NCI-H524 treated with DMSO at 0.1 percent for 48 hours (cell line): ENCODE results near the gene C15orf62.

Source experiments
- DNase-seq: peaks from one replicate; lab custom pipeline; 2025; lab: John Stamatoyannopoulos, UW

The C15orf62 gene

DNA sequence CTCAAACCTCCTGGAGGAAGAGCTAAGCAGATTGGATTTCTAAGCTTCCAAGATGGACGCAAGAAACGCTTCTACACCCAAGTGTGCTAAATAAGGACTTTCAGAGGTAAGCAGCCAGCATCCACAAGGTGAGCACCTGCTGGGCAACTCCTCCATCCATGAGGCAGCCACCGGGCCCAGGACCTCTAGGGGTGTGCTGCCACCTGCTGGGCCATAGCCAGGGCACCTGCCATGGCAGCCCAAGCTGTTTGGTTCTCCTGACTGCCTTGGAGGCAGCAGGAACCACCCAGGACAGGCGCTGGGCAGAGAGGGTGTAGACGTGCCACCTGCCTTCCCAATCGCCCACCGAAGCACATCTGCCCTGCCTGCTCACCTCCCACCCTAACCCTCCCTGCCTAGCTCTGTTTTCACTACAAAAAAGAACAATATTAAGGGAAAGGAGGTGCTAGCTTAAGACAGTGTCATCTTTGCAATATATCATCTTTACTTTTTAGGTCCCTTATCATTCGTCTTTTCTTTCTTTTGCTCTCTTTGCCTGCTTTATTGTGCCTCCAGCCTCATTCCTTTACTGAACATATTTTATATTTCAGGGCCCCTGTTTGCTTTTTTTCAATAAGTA is 12.9 kb downstream of the C15orf62 start:
- DNase-seq = peak; percentile 26

DNA sequence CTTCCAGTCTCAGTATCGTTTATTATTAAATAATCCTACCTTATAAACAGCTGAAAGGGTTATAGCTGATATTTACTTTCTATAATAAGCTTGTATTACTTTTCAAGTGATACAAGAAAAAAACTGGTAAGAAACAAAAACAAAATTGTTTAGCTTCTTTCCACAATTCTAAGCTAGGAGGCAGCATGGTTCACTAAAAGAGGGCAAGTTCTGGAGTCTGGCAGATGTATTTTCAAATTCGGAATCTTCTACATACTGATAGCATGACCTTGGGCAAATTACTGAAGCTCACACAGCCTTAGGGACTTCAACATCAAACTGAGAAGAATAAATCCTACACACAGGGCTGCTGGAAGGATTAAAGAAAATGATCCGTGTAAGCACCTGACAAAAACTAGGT is 15.4 kb downstream of the C15orf62 start:
- DNase-seq = no peak

DNA sequence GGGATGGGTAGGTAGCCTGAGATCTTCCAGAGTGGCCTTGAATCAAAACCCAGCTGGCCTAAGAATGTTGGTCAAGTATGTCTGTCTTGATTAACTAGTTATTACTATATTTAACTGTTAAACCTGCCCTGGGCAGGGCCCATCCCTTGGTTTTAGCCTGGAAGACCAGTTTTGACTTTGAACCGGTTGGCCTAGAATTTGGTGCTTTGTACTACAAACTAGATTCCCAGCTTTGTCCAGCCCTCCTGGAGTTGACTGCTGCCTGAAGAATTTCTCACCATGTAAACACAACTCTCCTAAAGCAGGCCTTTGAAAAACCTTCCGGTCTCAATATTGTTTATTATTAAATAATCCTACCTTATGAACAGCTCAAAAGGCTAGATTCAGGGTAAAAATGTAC is 16.0 kb downstream of the C15orf62 start:
- no peak for DNase-seq

DNA sequence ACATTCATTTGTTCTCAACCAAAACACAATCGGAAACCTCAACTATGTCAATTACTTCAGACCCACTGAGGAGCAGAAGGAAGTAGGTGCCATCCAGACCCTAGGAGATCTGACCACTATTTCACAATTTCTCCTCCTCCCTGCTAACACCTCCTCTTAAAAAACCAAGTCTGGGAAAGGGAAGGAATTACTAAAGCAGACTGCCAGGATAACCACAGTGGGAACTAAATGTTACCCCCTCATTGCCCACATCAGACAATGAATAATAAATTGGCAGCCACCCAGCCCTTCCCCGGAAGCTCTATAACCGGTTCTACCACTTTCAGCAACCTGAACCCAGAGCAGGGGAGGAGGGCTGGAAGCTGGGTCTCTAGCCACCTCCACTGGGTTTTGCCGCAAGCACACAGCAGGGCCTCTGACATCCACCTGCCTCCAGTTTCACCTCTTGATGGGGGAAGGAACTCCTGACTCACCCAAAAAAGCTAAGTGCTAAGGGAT is 17.6 kb downstream of the C15orf62 start:
- no peak for DNase-seq

DNA sequence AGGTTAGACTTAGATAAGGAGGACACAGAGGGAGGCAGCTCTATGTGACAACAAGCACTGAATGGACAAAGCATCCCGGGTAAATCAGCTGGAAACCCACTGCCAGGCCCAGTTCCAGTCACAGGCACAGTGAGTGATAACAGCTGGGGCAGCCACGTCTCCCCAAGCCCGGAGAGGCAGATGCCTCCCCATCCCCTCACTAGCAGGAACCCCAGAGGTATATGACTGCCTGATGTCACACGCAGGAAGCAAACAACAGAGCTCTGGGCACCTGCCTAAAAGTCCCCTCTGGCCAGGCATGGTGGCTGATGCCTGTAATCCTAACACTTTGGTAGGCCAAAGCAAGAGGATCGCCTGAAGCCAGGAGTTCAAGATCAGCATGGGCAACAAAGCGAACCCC is 18.2 kb downstream of the C15orf62 start:
- no peak for DNase-seq

DNA sequence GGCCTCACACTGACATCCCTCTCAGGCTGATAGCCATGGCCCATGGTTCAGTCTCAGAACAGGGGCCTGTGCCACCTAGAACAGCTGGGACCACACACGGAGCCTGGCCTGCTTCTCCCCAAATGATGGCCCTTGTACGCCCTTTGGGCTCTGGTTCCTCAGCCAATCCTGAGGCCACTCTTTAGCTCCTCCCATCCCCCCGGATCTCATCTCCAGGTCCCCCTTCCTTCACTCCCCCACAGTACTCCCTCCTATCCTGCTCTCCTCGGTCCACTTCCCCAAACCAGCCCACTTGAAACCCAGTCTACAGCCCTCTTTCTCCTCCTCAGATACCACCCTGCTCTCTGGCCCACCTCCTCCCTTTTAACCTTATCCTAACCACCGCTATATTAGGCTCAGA is 19.3 kb downstream of the C15orf62 start:
- no peak for DNase-seq

DNA sequence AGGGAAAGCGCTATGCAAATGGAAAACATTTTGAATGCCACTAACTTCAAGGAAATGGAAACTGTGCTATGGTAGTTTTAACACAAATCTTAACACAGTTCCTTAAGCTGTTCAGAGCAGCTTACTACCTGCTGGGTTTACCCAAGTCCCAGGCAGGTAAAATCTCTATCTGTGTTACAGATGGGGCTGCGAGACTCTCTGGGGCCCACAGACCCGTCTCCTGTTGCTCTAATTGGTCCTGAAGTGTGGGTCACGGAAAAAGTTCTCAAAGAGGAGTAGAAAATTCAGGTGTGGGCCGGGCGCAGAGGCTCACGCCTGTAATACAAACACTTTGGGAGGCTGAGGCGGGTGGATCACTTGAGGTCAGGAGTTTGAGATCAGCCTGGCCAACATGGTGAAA is 20.2 kb downstream of the C15orf62 start:
- DNase-seq = no peak

DNA sequence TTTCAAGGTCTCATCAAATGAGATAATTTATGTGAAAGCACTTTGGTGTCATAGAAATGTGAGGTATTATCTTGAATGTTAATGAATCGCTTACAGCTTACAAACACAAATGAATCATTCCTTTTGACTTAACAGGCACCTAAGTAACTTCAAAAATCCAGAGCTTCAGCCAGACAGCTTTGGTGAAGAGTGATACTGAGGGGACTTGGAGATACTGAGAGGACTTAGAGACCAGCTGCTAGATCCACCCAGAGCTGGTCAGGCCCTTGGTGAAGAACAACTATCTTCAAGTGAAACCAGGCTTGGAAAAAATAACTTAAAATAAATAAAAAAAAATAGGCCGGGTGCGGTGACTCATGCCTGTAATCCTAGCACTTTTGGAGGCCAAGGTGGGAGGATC is 20.9 kb downstream of the C15orf62 start:
- DNase-seq = no peak

DNA sequence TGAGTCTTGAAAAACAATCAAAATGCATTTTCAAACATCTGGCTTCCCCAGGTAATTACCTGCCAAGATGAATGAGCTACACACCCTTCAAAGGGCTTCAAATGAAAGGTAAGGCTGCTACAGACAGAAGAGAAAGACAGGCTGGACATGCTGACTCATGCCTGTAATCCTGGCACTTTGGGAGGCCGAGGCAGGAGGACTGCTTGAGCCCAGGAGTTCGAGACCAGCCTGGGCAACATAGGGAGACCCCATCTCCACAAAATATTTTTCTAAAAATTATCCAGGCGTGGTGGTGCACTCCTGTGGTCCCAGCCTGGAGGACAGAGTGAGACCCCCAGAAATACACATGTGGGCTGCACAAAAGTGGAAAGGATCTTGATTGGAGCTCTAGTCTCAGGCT is 22.6 kb downstream of the C15orf62 start:
- DNase-seq = no peak

DNA sequence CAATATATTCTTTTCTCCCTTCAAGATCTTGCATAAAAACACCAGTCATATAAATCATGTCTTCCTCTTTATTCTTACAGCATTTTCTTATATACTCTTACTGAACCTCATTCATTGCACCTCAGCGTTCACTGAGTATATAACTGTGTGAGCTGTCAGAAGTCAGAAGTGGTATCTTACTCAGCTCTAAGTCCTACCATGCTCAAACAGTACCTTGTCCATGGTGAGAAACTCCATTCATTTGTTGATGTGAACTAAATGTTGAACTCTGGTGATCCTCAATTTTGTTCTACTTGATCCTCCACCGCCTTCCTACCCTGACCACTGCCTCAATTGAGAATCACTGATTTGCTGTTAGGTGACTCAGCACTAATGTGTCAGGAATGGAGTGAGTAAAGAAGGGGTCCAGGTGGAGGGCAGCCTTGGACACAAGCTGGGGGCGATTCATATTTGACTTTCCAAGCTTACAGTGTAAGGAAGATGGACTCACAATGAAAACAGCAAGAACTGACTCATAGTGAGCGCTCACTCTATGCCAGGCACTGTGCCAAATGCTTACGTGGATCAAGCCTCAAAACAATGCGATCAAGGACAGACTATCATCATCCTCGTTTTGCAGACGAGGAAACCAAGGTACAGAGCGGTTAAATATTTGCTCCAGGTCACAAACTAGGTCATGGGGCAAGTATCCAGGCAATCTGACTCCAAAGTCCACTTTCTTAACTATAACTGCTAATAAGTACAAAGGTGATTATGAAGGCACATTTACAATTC is 23.6 kb downstream of the C15orf62 start:
- no peak for DNase-seq

DNA sequence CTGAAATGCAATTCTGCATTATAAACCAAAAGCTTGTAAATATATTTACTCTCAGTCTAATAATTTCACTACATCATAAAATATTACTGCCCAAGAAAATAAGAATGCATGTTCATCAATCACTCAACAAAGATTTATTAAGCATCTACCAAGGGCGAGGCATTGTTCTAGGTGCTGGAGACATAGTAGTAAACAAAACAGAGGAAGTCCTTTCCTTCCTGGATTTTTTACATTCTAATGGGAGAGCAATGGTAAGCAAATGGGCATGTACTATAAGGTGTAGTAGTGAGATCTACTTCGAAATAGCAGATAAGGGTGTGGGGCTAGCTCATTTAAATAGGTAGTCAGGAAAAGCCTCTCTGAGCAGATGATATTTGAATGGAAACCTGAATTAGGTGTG is 26.3 kb downstream of the C15orf62 start:
- no peak for DNase-seq

DNA sequence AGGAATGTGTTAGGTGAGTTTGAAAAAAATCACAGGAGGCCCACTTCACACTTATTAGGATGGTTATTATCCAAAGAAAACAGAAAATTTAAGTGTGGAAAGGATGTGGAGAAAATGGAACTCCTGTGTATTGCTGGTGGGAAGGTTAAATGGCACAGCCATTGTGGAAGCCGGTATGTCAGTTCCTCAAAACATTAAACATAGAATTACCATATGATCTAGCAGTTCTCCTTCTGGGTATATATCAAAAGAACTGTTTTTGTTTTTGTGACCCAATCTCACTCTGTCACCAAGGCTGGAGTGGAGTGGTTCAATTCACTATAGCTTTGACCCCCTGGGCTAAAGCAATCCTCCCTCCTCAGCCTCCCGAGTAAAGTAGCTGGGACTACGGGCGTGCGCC is 26.7 kb downstream of the C15orf62 start:
- no peak for DNase-seq

DNA sequence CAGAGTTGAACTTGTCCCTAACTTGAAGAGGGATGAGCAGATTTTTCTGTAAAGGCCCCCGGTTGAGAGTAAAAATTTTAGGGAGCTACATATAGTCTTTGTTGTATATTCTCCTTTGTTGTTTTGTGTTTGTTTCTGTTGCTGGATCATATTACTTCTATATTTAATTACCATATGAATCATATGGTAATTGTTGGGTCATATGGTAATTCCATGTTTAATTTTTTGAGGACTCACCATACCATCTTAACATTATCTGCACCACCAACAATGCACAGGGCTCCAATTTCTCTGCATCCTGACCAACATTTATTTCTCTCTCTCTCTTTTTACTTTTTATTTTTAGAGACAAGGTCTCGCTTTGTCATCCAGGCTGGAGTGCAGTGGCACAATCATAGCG is 29.7 kb downstream of the C15orf62 start:
- no peak for DNase-seq

DNA sequence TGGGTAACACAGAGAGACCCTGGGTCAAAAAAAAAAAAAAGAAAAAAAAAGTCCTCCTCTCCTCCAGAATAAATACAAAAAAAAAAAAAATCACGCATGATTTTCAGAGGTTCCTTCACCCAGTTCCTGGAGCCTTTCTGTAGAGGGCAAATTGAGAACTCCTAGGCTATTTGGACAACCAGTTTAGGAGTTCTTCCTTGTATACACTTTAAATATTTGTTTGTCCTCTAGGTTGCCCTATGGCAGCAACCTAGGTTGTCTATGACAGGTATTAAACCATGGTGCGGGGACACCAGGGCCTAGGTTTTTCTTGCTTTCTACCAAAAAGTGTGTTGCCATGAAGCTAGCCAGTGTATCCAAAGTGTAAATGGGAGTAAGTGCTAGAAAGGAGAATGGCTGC is 33.3 kb downstream of the C15orf62 start:
- no peak for DNase-seq

DNA sequence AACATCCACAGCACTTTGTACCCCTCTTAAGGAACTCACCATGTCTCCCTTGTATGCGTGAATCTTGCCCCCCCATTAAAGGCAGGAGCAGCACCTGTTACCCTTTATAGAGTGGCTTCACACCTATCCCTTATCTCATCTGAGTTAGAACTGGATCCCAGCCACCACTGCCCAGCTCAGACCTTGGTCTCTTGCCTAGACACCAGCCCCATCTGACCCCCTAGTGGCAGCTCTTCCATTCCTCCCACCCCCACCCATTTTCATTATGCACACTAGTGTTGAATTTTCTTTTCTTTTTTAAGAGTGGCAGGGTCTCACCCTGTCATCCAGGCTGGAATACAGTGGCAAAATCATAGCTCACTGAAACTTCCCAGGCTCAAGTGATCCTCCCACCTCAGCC is 33.9 kb downstream of the C15orf62 start:
- DNase-seq = no peak

DNA sequence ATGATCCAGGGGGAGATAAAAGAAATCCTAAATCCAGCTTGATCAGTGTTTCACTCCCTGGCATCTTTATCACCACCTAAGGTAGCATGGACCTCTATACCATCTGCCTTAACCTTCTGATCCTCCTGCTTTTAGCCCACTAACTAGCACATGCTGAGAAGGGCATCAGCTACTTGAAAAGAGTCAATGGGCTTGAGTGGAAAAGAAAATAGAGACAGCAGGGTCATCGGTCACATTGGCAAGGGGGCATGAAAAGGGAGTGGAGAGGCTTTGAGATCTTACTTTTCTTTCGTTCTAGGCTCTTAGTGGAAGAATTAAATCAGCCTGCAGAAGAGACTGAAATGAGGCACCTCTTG is 36.9 kb downstream of the C15orf62 start:
- DNase-seq = peak; percentile 31

DNA sequence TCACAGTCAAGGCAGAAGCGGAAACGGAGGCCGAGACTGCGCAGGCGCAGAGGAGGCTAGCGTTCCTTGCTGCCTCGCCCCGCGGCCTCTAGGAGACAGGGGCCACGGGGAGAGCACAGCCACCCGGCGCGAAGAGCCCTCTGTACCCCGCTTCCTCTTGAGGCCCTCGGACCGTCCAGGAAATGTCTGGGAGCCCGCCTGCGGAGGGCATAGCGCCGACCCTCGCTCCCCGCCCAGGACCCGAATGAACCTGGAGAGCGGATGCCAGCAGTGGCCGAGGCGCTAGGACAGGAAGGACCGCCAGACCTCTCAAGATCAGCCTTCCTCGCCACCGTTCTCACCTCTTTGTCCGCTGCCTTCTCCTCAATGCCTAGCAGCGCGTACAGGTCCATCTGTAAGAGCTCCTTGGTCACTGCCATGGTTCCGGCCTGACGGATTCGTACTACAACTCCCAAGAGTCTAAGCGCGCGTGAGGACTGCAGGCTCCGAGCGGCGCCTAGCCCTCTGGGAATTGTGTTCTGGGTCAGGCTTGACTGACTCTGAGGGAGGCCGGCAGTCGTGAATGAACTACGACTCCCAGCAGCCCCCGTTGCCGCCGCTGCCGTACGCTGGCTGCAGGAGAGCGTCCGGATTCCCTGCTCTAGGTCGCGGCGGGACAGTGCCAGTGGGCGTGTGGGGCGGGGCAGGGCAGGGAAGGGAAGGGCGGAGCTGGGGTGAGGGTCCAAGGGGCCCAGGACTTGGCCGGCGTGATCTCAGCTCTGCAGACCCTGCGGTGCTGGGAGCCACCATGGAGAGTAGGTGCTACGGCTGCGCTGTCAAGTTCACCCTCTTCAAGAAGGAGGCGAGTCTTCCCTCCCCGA is 37.5 kb downstream of the C15orf62 start, which contains the start of the genes DNAJC17 and ZFYVE19:
TSS of gene DNAJC17 (minus strand) at position 446 of the 860 bp plus-strand sequence. CDS start at position 419, 27 bp downstream.
TSS of gene ZFYVE19 (plus strand) at position 62 of the 860 bp plus-strand sequence. CDS start at position 563, 501 bp downstream.
- DNase-seq = peak; percentile 96

DNA sequence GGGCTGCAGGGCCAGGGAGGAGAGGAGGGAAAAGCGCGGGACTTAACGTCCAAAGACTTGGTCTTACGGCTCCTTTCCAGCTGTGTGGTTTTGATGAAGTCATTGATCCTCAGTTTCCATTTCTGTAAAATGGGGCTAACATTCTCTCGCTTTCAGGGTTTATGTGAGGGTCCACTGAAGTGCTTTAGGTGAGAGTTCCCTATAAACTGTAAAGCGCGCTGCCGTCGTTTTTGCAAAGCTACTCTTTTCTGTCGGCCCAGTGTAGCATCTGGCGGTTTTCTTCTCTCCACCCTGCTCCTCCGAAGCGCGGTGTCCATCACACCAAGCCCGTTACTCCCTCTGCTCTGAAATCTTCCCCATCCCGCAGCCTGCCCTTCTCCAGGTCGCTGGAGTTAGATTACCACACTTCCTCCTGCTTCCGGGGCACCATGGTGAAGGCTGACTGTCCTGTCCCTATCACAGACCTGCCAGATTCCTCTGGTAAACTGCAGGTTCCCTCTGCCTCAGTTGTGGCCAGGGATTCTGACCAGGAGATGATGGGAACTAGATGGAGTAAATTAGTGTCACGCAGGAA is 38.2 kb downstream of the C15orf62 start:
- no peak for DNase-seq

DNA sequence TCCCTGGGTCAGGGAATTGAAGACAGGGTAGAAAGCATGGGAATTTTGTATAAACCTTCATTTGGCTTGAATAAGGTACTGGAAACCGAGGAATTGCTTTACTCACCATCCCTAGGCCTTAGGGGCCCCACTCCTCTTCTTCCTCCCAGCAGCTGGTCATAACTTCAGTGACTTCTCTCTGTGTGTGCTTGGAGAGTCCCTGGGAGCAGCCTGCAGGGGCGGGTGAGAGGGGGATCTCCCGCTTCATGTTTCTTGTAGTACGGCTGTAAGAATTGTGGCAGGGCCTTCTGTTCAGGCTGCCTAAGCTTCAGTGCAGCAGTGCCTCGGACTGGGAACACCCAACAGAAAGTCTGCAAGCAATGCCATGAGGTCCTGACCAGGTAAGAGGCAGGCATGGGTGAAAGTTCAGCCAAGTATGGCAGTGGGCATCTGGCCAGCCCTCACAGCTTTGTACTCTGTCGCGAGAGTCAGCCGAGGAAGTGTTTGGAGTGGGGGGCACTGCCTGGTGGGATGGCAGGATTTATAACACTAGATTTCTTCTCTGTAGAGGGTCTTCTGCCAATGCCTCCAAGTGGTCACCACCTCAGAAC is 39.2 kb downstream of the C15orf62 start:
- DNase-seq = no peak

DNA sequence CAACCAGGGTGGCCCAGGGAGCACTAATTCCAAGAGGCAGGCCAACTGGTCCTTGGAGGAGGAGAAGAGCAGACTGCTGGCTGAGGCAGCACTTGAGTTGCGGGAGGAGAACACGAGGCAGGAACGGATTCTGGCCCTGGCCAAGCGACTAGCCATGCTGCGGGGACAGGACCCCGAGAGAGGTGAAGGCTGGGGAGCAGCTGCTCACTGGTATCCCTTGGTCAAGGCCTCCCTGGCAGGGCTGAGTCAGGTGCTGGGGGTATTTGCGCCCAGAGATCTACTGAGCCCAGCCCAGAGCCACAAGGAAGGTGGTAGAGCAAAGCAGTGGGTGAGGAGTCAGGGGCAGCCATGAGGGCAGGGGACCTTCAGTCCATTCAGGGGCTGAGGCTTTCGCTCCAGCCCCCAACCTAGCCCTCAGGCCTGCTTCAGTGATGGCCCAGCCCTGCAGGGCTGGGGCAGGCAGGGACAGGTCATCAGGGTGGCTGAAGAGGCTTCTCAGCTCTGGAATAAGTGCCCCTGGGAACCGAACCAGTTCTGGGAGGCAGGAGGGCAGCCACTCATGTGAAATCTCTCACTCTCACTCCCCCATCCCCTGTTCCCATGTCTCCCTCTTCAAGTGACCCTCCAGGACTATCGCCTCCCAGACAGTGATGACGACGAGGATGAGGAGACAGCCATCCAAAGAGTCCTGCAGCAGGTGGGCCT is 43.1 kb downstream of the C15orf62 start:
- no peak for DNase-seq

DNA sequence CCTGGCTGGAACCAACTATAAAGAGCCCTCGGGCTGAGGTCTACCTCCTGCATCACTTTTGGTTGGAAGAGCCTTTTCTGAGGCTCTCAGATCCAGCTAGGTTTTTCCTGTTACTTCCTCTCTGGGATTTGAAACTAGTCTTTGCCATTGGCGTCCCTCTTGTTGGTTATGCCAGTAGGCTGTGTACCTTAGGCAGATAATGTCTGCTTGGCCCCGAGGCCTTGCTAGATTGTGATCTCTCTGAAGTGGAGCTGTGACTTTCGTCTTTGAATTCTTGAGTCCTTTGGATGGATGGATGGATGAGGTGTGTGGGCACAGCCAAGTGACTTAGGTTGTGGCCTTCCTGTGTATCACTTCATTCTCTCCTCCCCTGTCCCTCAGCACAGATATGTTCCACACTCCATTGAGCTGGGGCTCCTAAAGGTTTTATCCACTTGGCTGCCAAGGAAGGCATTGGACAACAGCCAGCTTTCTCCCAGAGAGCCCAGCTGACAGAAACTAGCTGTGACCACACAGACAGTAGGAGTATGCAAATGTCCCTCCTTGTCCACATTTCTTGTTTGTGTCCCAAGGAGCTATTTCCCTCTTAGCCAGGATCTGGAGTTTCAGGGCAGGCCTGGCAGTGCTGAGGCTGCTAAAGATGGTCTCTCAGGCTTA is 45.4 kb downstream of the C15orf62 start:
- no peak for DNase-seq
